Measurements from ENCODE around the gene PCDHB15. TPM values are rescaled to one million over a fixed set of nuclear protein-coding genes. Genes with fewer than 3 reads are reported as not detected.

Gene PCDHB15
- total RNA-seq, result 0.90 and 1.7 TPM in 2 replicates

GRCh38 chr5:141245250-141245717, at the start of gene PCDHB15:
PCDHB15 (plus strand) TSS chr5:141245395; CDS start chr5:141245579, 184 bp downstream.

GRCh38 chr5:141199359-141200235, 45.6 kb upstream of the PCDHB15 start, which contains the start of gene PCDHB11:
PCDHB11 (plus strand) TSS chr5:141199627; CDS start chr5:141199775, 148 bp downstream.

GRCh38 chr5:141208478-141208877, 36.7 kb upstream of the PCDHB15 start, which contains the start of gene PCDHB12:
PCDHB12 (plus strand) TSS chr5:141208719; CDS start chr5:141208908, 189 bp downstream.

GRCh38 chr5:141213656-141214339, 31.4 kb upstream of the PCDHB15 start, which contains the start of gene PCDHB13:
PCDHB13 (plus strand) TSS chr5:141213919; CDS start chr5:141214124, 205 bp downstream.

GRCh38 chr5:141223112-141223783, 21.9 kb upstream of the PCDHB15 start, which contains the start of gene PCDHB14:
PCDHB14 (plus strand) TSS chr5:141223343; CDS start chr5:141223506, 163 bp downstream.

Other genes with a start within 250 kb of the PCDHB15 start
- not detected in 2 replicates for gene PCDHB1, start 194.0 kb upstream of the PCDHB15 start, total RNA-seq
- 1.8 and 3.5 TPM in 2 replicates for gene PCDHB2, start 150.8 kb upstream of the PCDHB15 start, total RNA-seq
- gene PCDHB3, start 144.9 kb upstream of the PCDHB15 start, total RNA-seq, result 0.36 and 0.38 TPM in 2 replicates
- gene PCDHB4, start 123.6 kb upstream of the PCDHB15 start, total RNA-seq, result 0.09 TPM in 2 replicates
- 0.56 and 1.4 TPM in 2 replicates for gene PCDHB5, start 110.2 kb upstream of the PCDHB15 start, total RNA-seq
- 0.09 TPM in 2 replicates for gene PCDHB6, start 95.3 kb upstream of the PCDHB15 start, total RNA-seq
- gene PCDHB7, start 72.8 kb upstream of the PCDHB15 start, total RNA-seq, result 0.45 and 0.56 TPM in 2 replicates
- gene PCDHB8, start 67.6 kb upstream of the PCDHB15 start, total RNA-seq, result 0.18 and 0.94 TPM in 2 replicates
- 0.09 and 0.19 TPM in 2 replicates for gene PCDHB16, start 63.0 kb upstream of the PCDHB15 start, total RNA-seq
- gene PCDHB9, start 58.2 kb upstream of the PCDHB15 start, total RNA-seq, result 0.27 and 0.28 TPM in 2 replicates
- gene PCDHB10, start 53.0 kb upstream of the PCDHB15 start, total RNA-seq, result 0.72 and 1.0 TPM in 2 replicates
- gene PCDHB11, start 45.8 kb upstream of the PCDHB15 start, total RNA-seq, result 0.38 and 0.99 TPM in 2 replicates
- 0.47 and 0.54 TPM in 2 replicates for gene PCDHB12, start 36.7 kb upstream of the PCDHB15 start, total RNA-seq
- 0.99 and 1.6 TPM in 2 replicates for gene PCDHB13, start 31.5 kb upstream of the PCDHB15 start, total RNA-seq
- 1.3 and 1.6 TPM in 2 replicates for gene PCDHB14, start 22.1 kb upstream of the PCDHB15 start, total RNA-seq
- gene SLC25A2, start 58.7 kb downstream of the PCDHB15 start, total RNA-seq, result 0.09 and 0.19 TPM in 2 replicates
- 71.7 and 90.4 TPM in 2 replicates for gene TAF7, start 75.4 kb downstream of the PCDHB15 start, total RNA-seq
- 0.36 and 1.0 TPM in 2 replicates for gene PCDHGA1, start 85.1 kb downstream of the PCDHB15 start, total RNA-seq
- 0.90 and 3.0 TPM in 2 replicates for gene PCDHGA2, start 93.4 kb downstream of the PCDHB15 start, total RNA-seq
- gene PCDHGA3, start 98.4 kb downstream of the PCDHB15 start, total RNA-seq, result 0.54 and 1.9 TPM in 2 replicates
- 0.99 and 2.0 TPM in 2 replicates for gene PCDHGB1, start 104.7 kb downstream of the PCDHB15 start, total RNA-seq
- gene PCDHGA4, start 109.6 kb downstream of the PCDHB15 start, total RNA-seq, result 2.6 and 5.0 TPM in 2 replicates
- 2.0 and 2.2 TPM in 2 replicates for gene PCDHGB2, start 114.6 kb downstream of the PCDHB15 start, total RNA-seq
- gene PCDHGA5, start 118.8 kb downstream of the PCDHB15 start, total RNA-seq, result 0.90 and 1.2 TPM in 2 replicates
- gene PCDHGB3, start 124.8 kb downstream of the PCDHB15 start, total RNA-seq, result 3.1 and 4.0 TPM in 2 replicates
- 2.2 and 2.8 TPM in 2 replicates for gene PCDHGA6, start 128.5 kb downstream of the PCDHB15 start, total RNA-seq
- gene PCDHGA7, start 137.3 kb downstream of the PCDHB15 start, total RNA-seq, result 1.4 and 2.2 TPM in 2 replicates
- gene PCDHGB4, start 142.3 kb downstream of the PCDHB15 start, total RNA-seq, result 14.9 and 16.3 TPM in 2 replicates
- 1.3 and 2.4 TPM in 2 replicates for gene PCDHGA8, start 147.2 kb downstream of the PCDHB15 start, total RNA-seq
- gene PCDHGB5, start 152.6 kb downstream of the PCDHB15 start, total RNA-seq, result 12.7 and 14.3 TPM in 2 replicates
- gene PCDHGA9, start 157.4 kb downstream of the PCDHB15 start, total RNA-seq, result 1.6 and 3.1 TPM in 2 replicates
- 1.7 and 2.7 TPM in 2 replicates for gene PCDHGB6, start 162.6 kb downstream of the PCDHB15 start, total RNA-seq
- gene PCDHGA10, start 167.6 kb downstream of the PCDHB15 start, total RNA-seq, result 3.3 and 3.9 TPM in 2 replicates
- 5.8 and 6.8 TPM in 2 replicates for gene PCDHGB7, start 172.3 kb downstream of the PCDHB15 start, total RNA-seq
- 7.2 and 10.1 TPM in 2 replicates for gene PCDHGA11, start 175.7 kb downstream of the PCDHB15 start, total RNA-seq
- 4.8 and 6.7 TPM in 2 replicates for gene PCDHGA12, start 185.1 kb downstream of the PCDHB15 start, total RNA-seq
- gene PCDHGC3, start 230.6 kb downstream of the PCDHB15 start, total RNA-seq, result 9.2 and 10.3 TPM in 2 replicates
- gene PCDHGC4, start 239.6 kb downstream of the PCDHB15 start, total RNA-seq, result 0.90 and 1.4 TPM in 2 replicates
- 0.45 and 0.94 TPM in 2 replicates for gene PCDHGC5, start 243.7 kb downstream of the PCDHB15 start, total RNA-seq

Measured in endothelial cell of coronary artery (primary cell).